ENCODE measurements around the gene KLHL22.
"Not testable (repeated sequence)": the region's sequence is repeated elsewhere in the genome, so short reads cannot be mapped to it uniquely, and the experiment has no call there.

DNA sequence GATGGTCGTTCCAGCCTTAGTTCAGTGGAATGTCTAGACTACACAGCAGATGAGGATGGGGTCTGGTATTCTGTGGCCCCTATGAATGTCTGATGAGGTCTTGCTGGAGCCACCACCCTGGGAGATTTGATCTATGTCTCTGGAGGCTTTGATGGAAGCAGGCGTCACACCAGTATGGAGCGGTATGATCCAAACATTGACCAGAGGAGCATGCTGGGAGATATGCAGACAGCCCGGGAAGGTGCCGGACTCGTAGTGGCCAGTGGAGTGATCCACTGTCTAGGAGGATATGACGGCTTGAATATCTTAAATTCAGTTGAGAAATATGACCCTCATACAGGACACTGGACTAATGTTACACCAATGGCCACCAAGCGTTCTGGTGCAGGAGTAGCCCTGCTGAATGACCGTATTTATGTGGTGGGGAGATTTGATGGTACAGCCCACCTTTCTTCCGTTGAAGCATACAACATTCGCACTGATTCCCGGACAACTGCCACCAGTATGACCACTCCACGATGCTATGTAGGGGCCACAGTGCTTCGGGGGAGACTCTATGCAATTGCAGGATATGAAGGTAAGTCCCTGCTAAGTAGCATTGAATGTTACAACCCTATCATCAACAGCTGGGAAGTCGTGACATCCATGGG lies 44.3 kb downstream of the KLHL22 start:
- TF ChIP-seq, protein P1, sequence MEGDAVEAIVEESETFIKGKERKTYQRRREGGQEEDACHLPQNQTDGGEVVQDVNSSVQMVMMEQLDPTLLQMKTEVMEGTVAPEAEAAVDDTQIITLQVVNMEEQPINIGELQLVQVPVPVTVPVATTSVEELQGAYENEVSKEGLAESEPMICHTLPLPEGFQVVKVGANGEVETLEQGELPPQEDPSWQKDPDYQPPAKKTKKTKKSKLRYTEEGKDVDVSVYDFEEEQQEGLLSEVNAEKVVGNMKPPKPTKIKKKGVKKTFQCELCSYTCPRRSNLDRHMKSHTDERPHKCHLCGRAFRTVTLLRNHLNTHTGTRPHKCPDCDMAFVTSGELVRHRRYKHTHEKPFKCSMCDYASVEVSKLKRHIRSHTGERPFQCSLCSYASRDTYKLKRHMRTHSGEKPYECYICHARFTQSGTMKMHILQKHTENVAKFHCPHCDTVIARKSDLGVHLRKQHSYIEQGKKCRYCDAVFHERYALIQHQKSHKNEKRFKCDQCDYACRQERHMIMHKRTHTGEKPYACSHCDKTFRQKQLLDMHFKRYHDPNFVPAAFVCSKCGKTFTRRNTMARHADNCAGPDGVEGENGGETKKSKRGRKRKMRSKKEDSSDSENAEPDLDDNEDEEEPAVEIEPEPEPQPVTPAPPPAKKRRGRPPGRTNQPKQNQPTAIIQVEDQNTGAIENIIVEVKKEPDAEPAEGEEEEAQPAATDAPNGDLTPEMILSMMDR (conservative IDR thresholded peaks at IDR 0.05; ENCODE audit: low read depth, low read length): not testable (repeated sequence)
- not testable (repeated sequence) for TF ChIP-seq EZH2 (IDR thresholded peaks at IDR 0.05; ENCODE audit: borderline replicate concordance, low read depth, low read length, poor library complexity, severe bottlenecking)
